ENCODE results near the gene FADS3.

Gene FADS3

GRCh38 chr11:61908730-61909316 lies 17.5 kb upstream of the FADS3 start:
- no peaks in the 10 kb centered on the region for H3K79me2 ChIP-seq (ENCODE audit: insufficient read depth, low read length)
- H3K4me1 ChIP-seq (ENCODE audit: insufficient read depth, low read length, severe bottlenecking) = no peaks in the 10 kb centered on the region
- TF ChIP-seq CTCF (IDR thresholded peaks at IDR 0.05; ENCODE audit: low read length) (no peak), EZH2 (IDR thresholded peaks at IDR 0.05; ENCODE audit: borderline replicate concordance, low read length) (no peak)
- H3K27ac ChIP-seq (ENCODE audit: low read depth, low read length, poor library complexity, severe bottlenecking) = no peak overlapping the region
- no peak overlapping the region for H3K4me3 ChIP-seq (ENCODE audit: low read depth, low read length, poor library complexity, severe bottlenecking)
- H3K36me3 ChIP-seq (ENCODE audit: insufficient read depth, low read length) = no peaks in the 10 kb centered on the region
- H3K9ac ChIP-seq (ENCODE audit: low read length) = no peak overlapping the region
- no peak overlapping the region for H2AFZ ChIP-seq (ENCODE audit: low read length)
- no peaks in the 10 kb centered on the region for H3K9me2 ChIP-seq (ENCODE audit: low read depth, low read length)
- no peaks in the 10 kb centered on the region for H3F3A ChIP-seq (ENCODE audit: insufficient read depth, low read length)
- no peaks in the 10 kb centered on the region; the same call in 1 of the 2 replicates for H3K27me3 ChIP-seq (ENCODE audit: insufficient read depth, low read length)
- H4K20me1 ChIP-seq (ENCODE audit: insufficient read depth, low read length) = no peaks in the 10 kb centered on the region
- no peak overlapping the region for H3K4me2 ChIP-seq (ENCODE audit: low read length)
- no peaks in the 10 kb centered on the region for H3K9me3 ChIP-seq (ENCODE audit: low read length)

- H3K9ac ChIP-seq (ENCODE audit: low read length) = no peak overlapping the region
- no peaks in the 10 kb centered on the region for H3K9me2 ChIP-seq (ENCODE audit: low read depth, low read length)
- TF ChIP-seq EZH2 (IDR thresholded peaks at IDR 0.05; ENCODE audit: borderline replicate concordance, low read length) (no peak), CTCF (IDR thresholded peaks at IDR 0.05; ENCODE audit: low read length) (no peak)
- H3K4me1 ChIP-seq (ENCODE audit: insufficient read depth, low read length, severe bottlenecking) = no peaks in the 10 kb centered on the region
- H3K27me3 ChIP-seq (ENCODE audit: insufficient read depth, low read length) = no peaks in the 10 kb centered on the region; the same call in 1 of the 2 replicates
- no peaks in the 10 kb centered on the region for H3K36me3 ChIP-seq (ENCODE audit: insufficient read depth, low read length)
- H3K9me3 ChIP-seq (ENCODE audit: low read length) = no peaks in the 10 kb centered on the region
- no peak overlapping the region for H3K4me2 ChIP-seq (ENCODE audit: low read length)
- H3K79me2 ChIP-seq (ENCODE audit: insufficient read depth, low read length) = no peaks in the 10 kb centered on the region
- no peaks in the 10 kb centered on the region for H4K20me1 ChIP-seq (ENCODE audit: insufficient read depth, low read length)
- no peak overlapping the region for H3K4me3 ChIP-seq (ENCODE audit: low read depth, low read length, poor library complexity, severe bottlenecking)
- H3K27ac ChIP-seq (ENCODE audit: low read depth, low read length, poor library complexity, severe bottlenecking) = no peak overlapping the region
- no peaks in the 10 kb centered on the region for H3F3A ChIP-seq (ENCODE audit: insufficient read depth, low read length)
- H2AFZ ChIP-seq (ENCODE audit: low read length) = no peak overlapping the region
Observed at GRCh38 chr11:61907871-61908729, 16.8 kb upstream of the FADS3 start.

- TF ChIP-seq EZH2 (IDR thresholded peaks at IDR 0.05; ENCODE audit: borderline replicate concordance, low read length) (no peak), CTCF (IDR thresholded peaks at IDR 0.05; ENCODE audit: low read length) (no peak)
Observed at GRCh38 chr11:61907282-61907681, 15.9 kb upstream of the FADS3 start.

More at GRCh38 chr11:61907282-61907681, 15.9 kb upstream of the FADS3 start:
- Histone ChIP-seq H2AFZ (ENCODE audit: low read length) (no peak overlapping the region), H3K27ac (ENCODE audit: low read depth, low read length, poor library complexity, severe bottlenecking) (no peak overlapping the region), H3K9ac (ENCODE audit: low read length) (no peak overlapping the region), H3K27me3 (ENCODE audit: insufficient read depth, low read length) (no peaks in the 10 kb centered on the region; the same call in 1 of the 2 replicates), H3K36me3 (ENCODE audit: insufficient read depth, low read length) (no peaks in the 10 kb centered on the region), H3K4me2 (ENCODE audit: low read length) (no peak overlapping the region), H3K4me3 (ENCODE audit: low read depth, low read length, poor library complexity, severe bottlenecking) (no peak overlapping the region), H3K9me2 (ENCODE audit: low read depth, low read length) (no peaks in the 10 kb centered on the region), H3K4me1 (ENCODE audit: insufficient read depth, low read length, severe bottlenecking) (no peaks in the 10 kb centered on the region), H3K79me2 (ENCODE audit: insufficient read depth, low read length) (no peaks in the 10 kb centered on the region), H3K9me3 (ENCODE audit: low read length) (no peaks in the 10 kb centered on the region), H3F3A (ENCODE audit: insufficient read depth, low read length) (no peaks in the 10 kb centered on the region), H4K20me1 (ENCODE audit: insufficient read depth, low read length) (no peaks in the 10 kb centered on the region)
